Stimulated activated naive CD4-positive, alpha-beta T cell (primary cell): ENCODE measurements around the gene BCAM.
"Not testable (repeated sequence)": the region's sequence is repeated elsewhere in the genome, so short reads cannot be mapped to it uniquely, and the experiment has no call there.

Experiments
- DNase-seq, 6 experiments: peaks; one replicate each; lab custom pipeline; 2025; lab: John Stamatoyannopoulos, UW

The BCAM gene, protein sequence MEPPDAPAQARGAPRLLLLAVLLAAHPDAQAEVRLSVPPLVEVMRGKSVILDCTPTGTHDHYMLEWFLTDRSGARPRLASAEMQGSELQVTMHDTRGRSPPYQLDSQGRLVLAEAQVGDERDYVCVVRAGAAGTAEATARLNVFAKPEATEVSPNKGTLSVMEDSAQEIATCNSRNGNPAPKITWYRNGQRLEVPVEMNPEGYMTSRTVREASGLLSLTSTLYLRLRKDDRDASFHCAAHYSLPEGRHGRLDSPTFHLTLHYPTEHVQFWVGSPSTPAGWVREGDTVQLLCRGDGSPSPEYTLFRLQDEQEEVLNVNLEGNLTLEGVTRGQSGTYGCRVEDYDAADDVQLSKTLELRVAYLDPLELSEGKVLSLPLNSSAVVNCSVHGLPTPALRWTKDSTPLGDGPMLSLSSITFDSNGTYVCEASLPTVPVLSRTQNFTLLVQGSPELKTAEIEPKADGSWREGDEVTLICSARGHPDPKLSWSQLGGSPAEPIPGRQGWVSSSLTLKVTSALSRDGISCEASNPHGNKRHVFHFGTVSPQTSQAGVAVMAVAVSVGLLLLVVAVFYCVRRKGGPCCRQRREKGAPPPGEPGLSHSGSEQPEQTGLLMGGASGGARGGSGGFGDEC

DNA sequence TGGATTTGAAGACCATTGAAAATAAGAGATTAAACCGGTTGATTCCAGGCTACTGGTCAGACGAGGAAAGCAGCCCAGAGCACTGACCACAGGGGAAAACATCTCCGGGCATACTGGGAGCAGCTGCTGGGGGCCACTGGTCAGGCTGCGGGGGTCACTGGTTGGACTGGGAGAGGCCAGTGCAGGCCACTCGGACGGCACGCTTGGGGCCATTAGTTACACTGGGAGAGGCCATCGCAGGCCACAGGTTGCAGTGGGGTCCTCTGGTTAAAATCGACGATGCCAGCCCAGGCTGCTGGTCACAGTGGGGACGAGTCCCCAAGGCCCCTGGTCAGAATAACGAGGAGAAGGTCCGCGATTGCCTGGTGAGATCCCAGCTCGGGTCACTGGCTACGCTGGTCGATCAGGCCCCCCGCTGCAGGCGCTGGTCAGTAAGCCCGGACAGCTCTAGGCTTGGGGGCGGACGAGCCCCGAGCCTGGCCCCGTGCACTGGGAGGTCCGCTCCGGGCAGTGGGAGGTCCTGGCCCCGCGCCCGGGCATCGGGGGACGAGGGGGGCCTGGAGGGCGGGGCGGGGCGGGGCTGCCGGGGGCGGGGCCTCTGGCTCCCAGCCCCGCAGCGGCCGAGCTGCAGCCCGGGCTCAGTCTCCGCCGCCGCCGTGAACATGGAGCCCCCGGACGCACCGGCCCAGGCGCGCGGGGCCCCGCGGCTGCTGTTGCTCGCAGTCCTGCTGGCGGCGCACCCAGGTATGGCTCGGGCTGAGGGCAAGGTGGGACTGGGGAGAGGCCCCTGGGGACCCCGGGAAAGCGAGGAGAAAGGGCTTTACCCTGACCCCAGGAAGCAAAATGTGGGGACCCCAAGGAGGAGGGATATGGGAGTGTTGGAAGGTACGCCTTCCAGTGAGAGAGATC is at the start of gene BCAM:
Gene BCAM, plus strand, starts transcription at position 641 of the 909 bp plus-strand sequence. Its CDS starts 22 bp downstream, at position 663.
- no peak for DNase-seq

GRCh38 chr19:44762038-44762437 is 46.9 kb upstream of the BCAM start:
- DNase-seq, result no peak

DNA sequence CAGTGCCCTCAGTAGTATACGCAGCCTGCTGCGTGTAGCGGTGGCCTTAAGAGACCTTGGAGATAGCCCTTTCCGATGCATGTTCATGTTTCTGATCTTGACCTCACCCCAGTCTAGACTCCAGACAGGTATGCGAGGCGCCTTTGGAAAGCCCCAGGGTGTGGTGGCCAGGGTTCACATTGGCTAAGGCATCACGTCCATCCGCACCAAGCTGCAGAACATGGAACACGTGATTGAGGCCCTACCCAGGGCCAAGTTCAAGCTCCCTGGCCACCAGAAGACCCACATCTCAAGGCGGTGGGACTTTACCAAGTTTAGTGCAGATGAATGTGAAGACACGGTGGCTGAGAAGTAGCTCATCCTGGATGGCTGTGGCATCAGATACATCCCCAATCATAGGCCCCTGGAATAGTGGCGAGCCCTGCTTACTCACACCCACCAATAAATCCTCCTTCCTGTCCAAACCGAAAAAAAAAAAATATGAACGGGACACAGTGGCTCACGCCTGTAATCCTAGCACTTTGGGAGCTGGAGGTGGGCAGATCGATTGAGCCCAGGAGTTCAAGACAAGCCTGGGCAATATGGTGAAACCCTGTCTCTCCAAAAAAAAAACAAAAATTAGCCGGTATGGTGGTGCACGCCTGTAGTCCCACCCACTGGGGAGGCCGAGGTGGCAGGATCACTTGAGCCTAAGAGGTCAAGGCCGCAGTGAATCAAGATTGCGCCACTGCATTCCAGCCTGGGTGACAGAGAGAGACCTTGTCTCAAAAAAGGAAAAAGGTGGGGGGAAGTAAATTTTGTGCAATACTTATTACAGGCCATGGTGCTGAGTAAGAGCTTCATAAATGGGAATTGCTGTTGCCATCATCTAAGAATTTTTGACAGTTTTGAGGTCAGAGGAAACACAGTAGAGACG is 43.6 kb upstream of the BCAM start:
- no peak for DNase-seq

GRCh38 chr19:44765949-44766335 is 43.0 kb upstream of the BCAM start:
- DNase-seq, result no peak

DNA sequence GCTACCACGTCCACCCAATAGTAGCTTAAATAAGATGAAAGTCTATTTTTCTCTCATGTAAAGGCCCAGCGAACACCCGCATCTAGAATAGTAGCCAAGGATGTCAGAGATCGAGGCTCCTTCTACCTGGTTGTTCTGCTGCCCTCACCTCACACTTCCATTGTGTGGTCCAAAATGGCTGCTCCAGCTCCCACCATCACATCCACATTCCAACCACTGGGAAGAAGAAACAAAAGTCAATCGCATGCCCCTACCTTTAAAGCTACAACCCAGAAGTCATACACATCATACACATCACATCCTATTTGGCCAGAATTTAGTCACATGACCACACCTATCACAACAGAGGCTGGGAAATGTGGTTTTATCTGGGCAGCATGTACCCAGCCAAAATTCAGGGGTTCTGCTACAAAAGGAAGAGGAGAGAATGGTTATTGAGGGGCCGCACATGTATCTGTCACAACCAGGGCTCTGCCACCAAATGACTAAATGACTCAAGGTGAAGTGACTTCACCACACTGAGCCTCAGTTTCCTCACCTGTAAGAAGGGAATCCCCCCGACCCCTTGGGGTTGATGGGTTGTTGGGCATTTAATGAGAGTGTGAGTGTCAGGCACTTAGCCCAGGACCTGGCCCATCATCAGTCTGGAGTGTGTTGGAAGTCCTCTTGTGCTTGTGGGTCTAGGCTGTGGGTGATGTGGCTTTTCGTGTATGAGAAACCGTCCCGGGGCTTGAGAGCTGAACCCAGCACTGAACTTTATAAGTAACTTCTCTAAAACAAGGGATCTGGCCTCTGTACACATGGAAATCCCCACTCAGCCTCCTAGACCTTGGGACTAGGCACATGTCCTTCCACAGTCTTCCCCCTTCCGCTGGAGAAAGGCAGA is 41.4 kb upstream of the BCAM start:
- no peak for DNase-seq

- DNase-seq, result peak; percentile 91 to 96 (median 95)
Measured at GRCh38 chr19:44770550-44771257, 38.2 kb upstream of the BCAM start.

GRCh38 chr19:44772144-44772543 is 36.8 kb upstream of the BCAM start:
- not testable (repeated sequence) for DNase-seq

GRCh38 chr19:44772959-44773358 is 35.9 kb upstream of the BCAM start:
- no peak for DNase-seq

DNA sequence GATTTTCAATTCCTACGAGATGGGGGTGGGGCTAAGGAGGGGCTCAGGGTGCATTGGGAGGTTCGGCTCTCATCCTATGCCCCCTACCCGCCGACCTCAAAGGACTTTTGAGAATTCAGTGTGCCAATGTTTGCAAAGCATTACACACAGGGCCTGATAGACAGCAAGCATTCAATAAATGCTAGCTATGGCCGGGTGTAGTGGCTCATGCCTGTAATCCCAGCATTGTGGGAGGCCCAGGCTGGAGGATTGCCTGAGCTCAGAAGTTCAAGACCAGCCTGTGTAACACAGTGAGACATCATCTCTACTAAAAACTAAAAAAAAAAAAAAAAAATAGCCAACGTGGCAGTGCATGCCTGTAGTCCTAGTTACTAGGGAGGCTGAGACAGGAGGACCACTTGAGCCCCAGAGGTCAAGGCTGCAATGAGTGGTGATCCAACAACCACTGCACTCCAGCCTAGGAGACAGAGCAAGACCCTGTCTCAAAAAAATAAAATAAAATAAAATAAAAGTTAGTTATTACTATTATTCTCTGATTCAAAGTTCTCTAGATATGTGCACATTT is 33.1 kb upstream of the BCAM start:
- no peak for DNase-seq

GRCh38 chr19:44776402-44777096 is 32.4 kb upstream of the BCAM start:
- DNase-seq, result no peak

GRCh38 chr19:44777715-44778347 is 31.1 kb upstream of the BCAM start, which contains the start of gene CBLC:
Gene CBLC (plus strand): TSS chr19:44777890. CDS start chr19:44777932, 42 bp downstream.
- DNase-seq, result no peak

- no peak for DNase-seq
Measured at GRCh38 chr19:44779150-44779549, 29.8 kb upstream of the BCAM start.

GRCh38 chr19:44781694-44782093 is 27.2 kb upstream of the BCAM start:
- DNase-seq, result not testable (repeated sequence)

DNA sequence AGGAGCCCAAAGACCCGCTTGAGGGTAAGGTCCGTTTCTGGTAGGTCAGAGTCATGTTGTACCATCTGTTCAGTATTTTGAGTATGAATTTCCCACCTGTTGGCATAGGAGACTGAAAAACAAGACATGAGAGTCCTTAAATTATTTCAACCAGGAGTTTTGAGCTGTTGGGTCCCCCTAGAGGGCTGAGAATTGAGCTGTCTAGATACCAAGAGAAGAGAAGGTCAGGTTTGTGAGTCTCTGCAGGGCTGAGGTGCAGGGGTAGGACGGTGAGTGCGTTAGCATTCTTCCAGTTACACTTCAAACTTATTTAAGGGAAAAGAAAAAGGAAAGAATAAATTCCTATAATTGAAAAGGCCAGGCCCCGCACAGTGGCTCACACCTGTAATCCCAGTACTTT is 26.2 kb upstream of the BCAM start:
- no peak for DNase-seq

- DNase-seq, result no peak
Measured at GRCh38 chr19:44783545-44783944, 25.4 kb upstream of the BCAM start.

GRCh38 chr19:44785271-44785670 is 23.6 kb upstream of the BCAM start:
- no peak for DNase-seq

DNA sequence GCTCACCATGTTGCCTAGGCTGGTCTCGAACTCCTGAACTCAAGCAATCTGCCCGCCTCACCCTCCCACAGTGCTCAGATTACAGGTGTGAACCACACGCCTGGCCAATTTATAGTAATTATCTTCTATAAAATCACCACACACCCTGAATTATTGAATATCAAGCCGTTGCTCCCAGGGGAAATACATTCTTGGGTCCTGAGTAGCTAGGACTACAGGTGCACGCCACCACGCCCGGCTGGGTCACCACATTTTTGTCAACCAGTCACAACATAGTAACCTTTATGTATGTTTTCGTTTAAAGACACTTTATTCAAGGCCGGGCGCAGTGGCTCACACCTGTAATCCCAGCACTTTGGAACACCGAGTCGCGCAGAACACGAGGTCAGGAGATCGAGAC is 22.9 kb upstream of the BCAM start:
- no peak for DNase-seq

DNA sequence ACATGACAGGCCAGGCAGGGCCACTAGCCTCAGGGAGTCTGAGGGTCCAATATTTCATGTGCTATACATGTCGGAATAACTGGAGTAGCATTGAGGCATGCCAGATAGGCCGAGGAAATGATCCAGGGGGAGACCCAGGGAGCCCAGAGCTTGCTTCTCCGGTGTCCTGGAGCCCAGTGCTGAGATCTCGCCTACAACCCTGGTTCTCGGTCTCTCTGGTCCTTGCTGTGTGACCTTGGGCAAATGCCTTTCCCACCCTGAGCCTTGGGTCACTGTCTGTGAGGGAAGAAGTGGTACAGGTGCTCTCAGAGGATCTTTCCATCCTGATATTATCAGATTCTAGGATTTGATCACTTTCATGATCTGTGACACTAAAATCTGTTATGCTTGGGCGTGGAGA is 19.9 kb upstream of the BCAM start:
- DNase-seq, result no peak
